ENCODE measurements around the gene NRXN2. TPM values are rescaled to one million over a fixed set of nuclear protein-coding genes. Genes with fewer than 3 reads are reported as not detected.

NRXN2 gene
- total RNA-seq, 3 donors from 2014 or later: 3.9 to 42.0 (median 6.9) TPM

DNA sequence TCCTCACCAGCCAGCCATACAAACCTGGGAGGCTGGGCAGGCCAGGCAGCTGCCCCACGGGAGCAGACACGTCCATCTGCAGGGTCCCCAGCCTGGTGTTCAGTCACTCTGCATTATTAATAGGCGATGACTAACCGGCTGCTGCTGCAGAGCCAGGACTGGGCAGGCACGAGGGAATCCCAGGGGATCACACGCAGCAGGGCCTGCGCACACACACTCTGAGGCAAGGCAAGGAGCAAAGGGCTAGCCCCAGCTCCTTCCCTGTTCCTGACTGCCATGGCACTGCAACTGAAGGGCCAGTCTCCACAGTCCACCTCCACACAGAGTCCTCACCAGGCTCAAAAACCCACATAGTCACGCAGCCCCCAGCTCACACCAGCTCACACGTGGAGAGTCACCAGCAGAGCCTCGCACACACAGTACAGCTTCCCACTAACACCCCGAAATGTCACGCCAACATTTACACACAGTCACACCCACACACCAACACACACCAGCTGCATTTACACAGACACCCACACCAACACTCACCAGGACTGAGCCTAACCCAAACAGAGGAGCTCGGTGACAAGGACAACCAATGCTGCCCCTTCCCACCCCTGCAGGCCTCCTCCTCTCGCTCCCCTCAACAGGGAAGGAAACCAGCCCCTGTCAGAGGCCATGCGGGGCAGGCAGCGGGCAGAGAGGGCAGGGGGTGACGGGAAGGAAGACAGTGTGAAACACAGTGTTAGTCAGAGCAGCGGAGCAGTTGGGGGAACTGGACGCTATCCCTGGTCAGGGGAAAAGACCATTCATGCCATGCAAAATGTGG is 47.3 kb downstream of the NRXN2 start:
- H3K36me3 ChIP-seq (ENCODE audit: low read depth): no peaks in the 10 kb centered on the region
- H3K4me3 ChIP-seq: no peak overlapping the region
- intact Hi-C loops (cut with DNase I, micrococcal nuclease): no loop called here
- TF ChIP-seq, protein P1, sequence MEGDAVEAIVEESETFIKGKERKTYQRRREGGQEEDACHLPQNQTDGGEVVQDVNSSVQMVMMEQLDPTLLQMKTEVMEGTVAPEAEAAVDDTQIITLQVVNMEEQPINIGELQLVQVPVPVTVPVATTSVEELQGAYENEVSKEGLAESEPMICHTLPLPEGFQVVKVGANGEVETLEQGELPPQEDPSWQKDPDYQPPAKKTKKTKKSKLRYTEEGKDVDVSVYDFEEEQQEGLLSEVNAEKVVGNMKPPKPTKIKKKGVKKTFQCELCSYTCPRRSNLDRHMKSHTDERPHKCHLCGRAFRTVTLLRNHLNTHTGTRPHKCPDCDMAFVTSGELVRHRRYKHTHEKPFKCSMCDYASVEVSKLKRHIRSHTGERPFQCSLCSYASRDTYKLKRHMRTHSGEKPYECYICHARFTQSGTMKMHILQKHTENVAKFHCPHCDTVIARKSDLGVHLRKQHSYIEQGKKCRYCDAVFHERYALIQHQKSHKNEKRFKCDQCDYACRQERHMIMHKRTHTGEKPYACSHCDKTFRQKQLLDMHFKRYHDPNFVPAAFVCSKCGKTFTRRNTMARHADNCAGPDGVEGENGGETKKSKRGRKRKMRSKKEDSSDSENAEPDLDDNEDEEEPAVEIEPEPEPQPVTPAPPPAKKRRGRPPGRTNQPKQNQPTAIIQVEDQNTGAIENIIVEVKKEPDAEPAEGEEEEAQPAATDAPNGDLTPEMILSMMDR (IDR thresholded peaks at IDR 0.05): no peak
- DNase-seq: no peak
- no peaks in the 10 kb centered on the region for H3K9me3 ChIP-seq
- peaks cover 5% of the 10 kb centered on the region for H3K4me1 ChIP-seq (ENCODE audit: low read depth)
- ATAC-seq: peak; percentile 17

DNA sequence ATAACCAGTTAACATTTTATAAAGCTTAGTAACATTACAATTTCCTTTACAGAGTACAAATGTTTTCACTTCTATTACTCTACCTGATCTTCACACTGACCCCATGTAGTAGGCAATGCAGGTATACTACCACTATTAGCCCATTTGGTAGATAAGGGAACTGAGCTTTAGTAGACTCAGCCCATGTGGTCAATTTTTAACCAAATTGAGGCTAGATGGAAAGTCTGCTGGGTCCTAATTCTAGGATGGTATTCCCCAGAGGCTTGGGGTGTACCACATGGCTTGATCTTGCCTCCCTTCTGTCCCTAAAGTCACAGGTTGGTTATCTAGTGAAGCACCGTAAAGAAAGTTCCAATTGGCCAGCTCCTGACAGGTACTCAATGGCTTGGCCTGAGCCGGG is 48.2 kb downstream of the NRXN2 start:
- TF ChIP-seq, protein P1 (IDR thresholded peaks at IDR 0.05): no peak
- Histone ChIP-seq H3K9me3 (no peaks in the 10 kb centered on the region), H3K36me3 (ENCODE audit: low read depth) (no peaks in the 10 kb centered on the region), H3K4me3 (no peak overlapping the region), H3K4me1 (ENCODE audit: low read depth) (peaks cover 6% of the 10 kb centered on the region)
- ATAC-seq (no peak), DNase-seq (no peak)
- intact Hi-C loops (cut with DNase I, micrococcal nuclease): no loop called here

DNA sequence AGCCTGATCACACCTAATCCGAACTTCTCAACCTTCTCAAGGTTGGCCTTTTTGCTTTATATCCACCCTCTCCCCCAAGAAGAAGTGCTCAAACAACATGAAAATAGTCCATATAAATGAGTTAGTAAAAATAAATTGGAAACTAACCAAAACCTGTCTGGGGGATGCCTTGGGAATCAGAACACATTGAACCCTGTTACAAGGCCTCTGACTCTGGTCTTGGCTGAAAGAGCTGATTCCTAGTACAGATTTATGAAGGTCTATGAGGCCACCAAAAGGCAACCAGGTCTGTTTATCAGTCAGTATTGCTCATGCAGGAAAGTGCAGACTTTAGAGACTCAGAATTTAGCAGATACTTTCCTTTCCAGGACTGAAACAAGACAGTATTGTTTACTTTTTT is 49.7 kb downstream of the NRXN2 start:
- Histone ChIP-seq H3K9me3 (no peaks in the 10 kb centered on the region), H3K4me1 (ENCODE audit: low read depth) (peaks cover 6% of the 10 kb centered on the region), H3K36me3 (ENCODE audit: low read depth) (no peaks in the 10 kb centered on the region), H3K4me3 (no peak overlapping the region)
- no peak for ATAC-seq
- TF ChIP-seq, protein P1 (IDR thresholded peaks at IDR 0.05): no peak
- intact Hi-C loops (cut with DNase I, micrococcal nuclease): no loop called here
- no peak for DNase-seq

DNA sequence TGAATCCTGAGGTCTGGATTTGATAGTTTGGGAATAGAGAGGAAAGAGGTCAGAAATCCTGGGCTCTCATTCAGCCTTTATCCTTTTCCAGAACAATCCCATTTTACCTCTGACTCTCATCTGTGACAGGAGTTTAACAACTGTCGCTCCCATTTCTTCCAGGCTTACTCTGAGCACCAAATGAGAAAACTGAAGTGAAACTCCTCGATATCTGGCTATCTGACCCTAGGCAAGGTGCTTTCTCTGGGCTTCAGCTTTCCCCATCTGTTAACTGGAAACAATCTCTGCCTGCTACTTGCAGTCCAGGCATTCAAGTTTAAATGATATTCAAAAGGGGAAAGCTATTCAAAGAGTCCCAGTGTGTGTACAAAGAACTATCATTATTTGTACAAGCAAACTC is 50.1 kb downstream of the NRXN2 start:
- no peak for DNase-seq
- intact Hi-C loops (cut with DNase I, micrococcal nuclease): no loop called here
- TF ChIP-seq, protein P1 (IDR thresholded peaks at IDR 0.05): no peak

DNA sequence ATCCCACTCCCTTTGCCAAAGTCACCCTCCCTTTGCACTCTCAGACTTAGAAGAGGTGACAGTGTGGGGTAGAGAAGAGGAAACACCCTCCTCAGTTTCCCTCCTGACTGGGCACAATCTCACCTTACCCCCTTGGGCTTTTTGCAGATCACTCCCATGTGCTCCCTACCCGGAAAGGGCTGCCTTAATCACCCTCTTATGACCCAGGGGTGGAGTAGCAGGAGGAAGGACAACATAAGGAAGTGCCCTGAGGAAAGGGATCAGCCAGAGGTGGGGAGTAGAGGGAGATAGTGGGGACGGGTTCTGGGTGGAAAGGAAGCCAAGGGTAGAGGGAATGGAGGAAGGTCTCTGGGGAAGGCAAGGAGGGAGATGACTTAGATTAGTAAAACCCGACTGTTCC is 52.0 kb downstream of the NRXN2 start:
- H3K4me3 ChIP-seq: no peak overlapping the region
- peak in 1 of 3 donors; percentile 51 for DNase-seq
- intact Hi-C loops (cut with DNase I, micrococcal nuclease): no loop called here
- ATAC-seq: peak; percentile 95
- H3K9me3 ChIP-seq: no peaks in the 10 kb centered on the region
- TF ChIP-seq, protein P1 (IDR thresholded peaks at IDR 0.05): no peak
- peaks cover 6% of the 10 kb centered on the region for H3K4me1 ChIP-seq (ENCODE audit: low read depth)
- H3K36me3 ChIP-seq (ENCODE audit: low read depth): no peaks in the 10 kb centered on the region

More for the DNA sequence above, 50.1 kb downstream of the NRXN2 start:
- H3K4me1 ChIP-seq (ENCODE audit: low read depth): peaks cover 6% of the 10 kb centered on the region
- no peaks in the 10 kb centered on the region for H3K9me3 ChIP-seq
- no peak for ATAC-seq
- no peaks in the 10 kb centered on the region for H3K36me3 ChIP-seq (ENCODE audit: low read depth)
- H3K4me3 ChIP-seq: no peak overlapping the region
